Vagina (tissue), 2 donors: Measurements from ENCODE around the gene HEBP2.

Experiments
- POLR2A ChIP-seq, 2 donors: fragments of 450-650 bp; IDR thresholded peaks; one replicate each; pipeline ENCODE4 v1.6.1; 2017; ENCODE audit warnings: antibody characterized with exemption in 2 of 2, mild to moderate bottlenecking in 2 of 2, moderate library complexity in 2 of 2
- TF ChIP-seq, protein P1 (sequence below), 3 experiments: fragments of 450-650 bp in 2 of 3; fragments of 200-600 bp in 1 of 3; sonication (generic) in 1 of 3; IDR thresholded peaks; one replicate each; pipeline ENCODE4 v1.5.1; 2017 to 2019; ENCODE audit warnings: antibody characterized with exemption in 3 of 3, mild to moderate bottlenecking in 2 of 3, moderate library complexity in 2 of 3

DNA sequence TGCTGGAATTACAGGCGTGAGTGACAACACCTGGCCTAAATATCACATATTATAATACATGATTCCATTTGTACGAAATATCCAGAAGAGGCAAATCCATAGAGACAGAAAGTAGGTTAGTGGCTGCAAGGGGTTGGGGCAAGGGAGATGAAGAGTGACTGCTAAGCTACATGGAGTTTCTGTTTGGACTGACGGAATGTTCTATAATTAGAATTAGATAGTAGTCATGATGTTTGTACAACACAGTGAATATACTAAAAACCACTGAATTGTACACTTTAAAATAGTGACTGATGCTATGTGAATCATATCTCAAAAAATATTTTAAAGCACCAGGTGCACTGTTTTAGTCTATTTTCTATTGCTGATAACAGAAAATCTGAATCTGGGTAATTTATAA is 3.7 kb upstream of the HEBP2 start:
- TF ChIP-seq, protein P1, sequence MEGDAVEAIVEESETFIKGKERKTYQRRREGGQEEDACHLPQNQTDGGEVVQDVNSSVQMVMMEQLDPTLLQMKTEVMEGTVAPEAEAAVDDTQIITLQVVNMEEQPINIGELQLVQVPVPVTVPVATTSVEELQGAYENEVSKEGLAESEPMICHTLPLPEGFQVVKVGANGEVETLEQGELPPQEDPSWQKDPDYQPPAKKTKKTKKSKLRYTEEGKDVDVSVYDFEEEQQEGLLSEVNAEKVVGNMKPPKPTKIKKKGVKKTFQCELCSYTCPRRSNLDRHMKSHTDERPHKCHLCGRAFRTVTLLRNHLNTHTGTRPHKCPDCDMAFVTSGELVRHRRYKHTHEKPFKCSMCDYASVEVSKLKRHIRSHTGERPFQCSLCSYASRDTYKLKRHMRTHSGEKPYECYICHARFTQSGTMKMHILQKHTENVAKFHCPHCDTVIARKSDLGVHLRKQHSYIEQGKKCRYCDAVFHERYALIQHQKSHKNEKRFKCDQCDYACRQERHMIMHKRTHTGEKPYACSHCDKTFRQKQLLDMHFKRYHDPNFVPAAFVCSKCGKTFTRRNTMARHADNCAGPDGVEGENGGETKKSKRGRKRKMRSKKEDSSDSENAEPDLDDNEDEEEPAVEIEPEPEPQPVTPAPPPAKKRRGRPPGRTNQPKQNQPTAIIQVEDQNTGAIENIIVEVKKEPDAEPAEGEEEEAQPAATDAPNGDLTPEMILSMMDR (IDR thresholded peaks at IDR 0.05): no peak
- no peak for TF ChIP-seq POLR2A (IDR thresholded peaks at IDR 0.05)
